Neuronal stem cell (in vitro differentiated cells): Measurements from ENCODE around the gene SUPT6H.

Experiments used
- DNase-seq: peaks from one replicate; pipeline ENCODE4 v3.0.0-alpha.2; 2013; ENCODE audit warnings: low spot score
- H2AFZ ChIP-seq: one replicate; pipeline ENCODE4 v1.6.1; 2013; ENCODE audit warnings: mild to moderate bottlenecking, low read length, inconsistent platforms
- H2AK5ac ChIP-seq: 2 replicates; pipeline ENCODE4 v1.6.1; 2013; ENCODE audit warnings: low read depth, mild to moderate bottlenecking, inconsistent platforms, low read length, moderate library complexity, mixed read lengths
- H2BK120ac ChIP-seq: 2 replicates; pipeline ENCODE4 v1.6.1; 2013; ENCODE audit warnings: low read depth, mild to moderate bottlenecking, inconsistent platforms, low read length, moderate library complexity, mixed read lengths
- H2BK12ac ChIP-seq: one replicate; pipeline ENCODE4 v1.6.1; 2013; ENCODE audit warnings: low read length, inconsistent platforms
- H2BK15ac ChIP-seq: 2 replicates; pipeline ENCODE4 v1.6.1; 2013; ENCODE audit warnings: mild to moderate bottlenecking, low read length, inconsistent platforms, mixed read lengths
- H2BK5ac ChIP-seq: one replicate; pipeline ENCODE4 v1.6.1; 2013; ENCODE audit warnings: inconsistent platforms, mild to moderate bottlenecking, low read length, moderate library complexity
- H3K14ac ChIP-seq: one replicate; pipeline ENCODE4 v1.6.1; 2013; ENCODE audit warnings: low read length, inconsistent platforms
- H3K18ac ChIP-seq: 2 replicates; pipeline ENCODE4 v1.6.1; 2013; ENCODE audit warnings: low read length, inconsistent platforms
- H3K23ac ChIP-seq: 2 replicates; pipeline ENCODE4 v1.6.1; 2013; ENCODE audit warnings: low read depth, mild to moderate bottlenecking, mixed read lengths, low read length, inconsistent platforms; ENCODE audit not compliant: poor library complexity
- H3K27ac ChIP-seq: replicated peaks from 3 replicates; pipeline ENCODE4 v1.5.1; 2013; ENCODE audit warnings: low read length, inconsistent platforms
- H3K27me3 ChIP-seq, 3 experiments: 2 replicates each; pipeline ENCODE4 v1.6.1; 2013; ENCODE audit warnings: low read length in 3 of 3, mild to moderate bottlenecking in 2 of 3, inconsistent platforms in 1 of 3, low read depth in 1 of 3, mixed read lengths in 1 of 3, moderate library complexity in 1 of 3; ENCODE audit not compliant: control insufficient read depth in 3 of 3, insufficient read depth in 3 of 3
- H3K36me3 ChIP-seq, 2 donors: replicated peaks in 1 of 2; 2 replicates each; pipeline ENCODE4 v1.6.1; 2013; ENCODE audit warnings: low read length in 2 of 2; ENCODE audit not compliant: control insufficient read depth in 2 of 2, insufficient read depth in 2 of 2
- H3K4ac ChIP-seq: 2 replicates; pipeline ENCODE4 v1.6.1; 2013; ENCODE audit warnings: inconsistent platforms, mild to moderate bottlenecking, low read length, moderate library complexity
- H3K4me1 ChIP-seq, 2 donors: 1 replicate in 1 of 2; 2 replicates in 1 of 2; pipeline ENCODE4 v1.6.1; 2013; ENCODE audit warnings: low read length in 2 of 2, low read depth in 1 of 2; ENCODE audit not compliant: control insufficient read depth in 2 of 2, insufficient read depth in 1 of 2
- H3K4me2 ChIP-seq: one replicate; pipeline ENCODE4 v1.6.1; 2013; ENCODE audit warnings: mild to moderate bottlenecking, low read length, inconsistent platforms; ENCODE audit not compliant: insufficient read depth, poor library complexity, severe bottlenecking
- H3K4me3 ChIP-seq, 2 donors: 2 replicates each; pipeline ENCODE4 v1.5.1; 2013; ENCODE audit warnings: low read length in 2 of 2, mild to moderate bottlenecking in 2 of 2, inconsistent platforms in 1 of 2, moderate library complexity in 1 of 2
- H3K79me1 ChIP-seq: one replicate; pipeline ENCODE4 v1.6.1; 2013; ENCODE audit warnings: low read depth, mild to moderate bottlenecking, inconsistent platforms, low read length, moderate library complexity
- H3K9ac ChIP-seq: one replicate; pipeline ENCODE4 v1.6.1; 2013; ENCODE audit warnings: mild to moderate bottlenecking, low read depth, low read length, inconsistent platforms; ENCODE audit not compliant: poor library complexity
- H3K9me3 ChIP-seq, 2 donors: replicated peaks in 1 of 2; 2 replicates each; pipeline versions ENCODE3 to v1.6.1; 2013; ENCODE audit warnings: low read length in 2 of 2, mild to moderate bottlenecking in 2 of 2, inconsistent platforms in 1 of 2, low read depth in 1 of 2, mixed read lengths in 1 of 2, moderate library complexity in 1 of 2; ENCODE audit not compliant: control insufficient read depth in 2 of 2, insufficient read depth in 1 of 2
- H4K8ac ChIP-seq: one replicate; pipeline ENCODE4 v1.6.1; 2013; ENCODE audit warnings: low read depth, mild to moderate bottlenecking, inconsistent platforms, low read length, moderate library complexity
- H4K91ac ChIP-seq: one replicate; pipeline ENCODE4 v1.6.1; 2013; ENCODE audit warnings: low read length, low read depth, mild to moderate bottlenecking, inconsistent platforms; ENCODE audit not compliant: poor library complexity
- WGBS, 2 donors: extraction: QIAGEN DNeasy Blood & Tissue Kit; methylation state at CpG; one replicate each; pipeline ENCODE4 v1.1.7; 2013; ENCODE audit warnings: missing lambda C conversion rate in 2 of 2, mixed read lengths in 1 of 2; ENCODE audit not compliant: insufficient read length in 2 of 2, insufficient replicate concordance in 1 of 2; ENCODE audit errors: extremely low coverage in 2 of 2; 5-methylcytosine and 5-hydroxymethylcytosine counted together

The SUPT6H gene

DNA sequence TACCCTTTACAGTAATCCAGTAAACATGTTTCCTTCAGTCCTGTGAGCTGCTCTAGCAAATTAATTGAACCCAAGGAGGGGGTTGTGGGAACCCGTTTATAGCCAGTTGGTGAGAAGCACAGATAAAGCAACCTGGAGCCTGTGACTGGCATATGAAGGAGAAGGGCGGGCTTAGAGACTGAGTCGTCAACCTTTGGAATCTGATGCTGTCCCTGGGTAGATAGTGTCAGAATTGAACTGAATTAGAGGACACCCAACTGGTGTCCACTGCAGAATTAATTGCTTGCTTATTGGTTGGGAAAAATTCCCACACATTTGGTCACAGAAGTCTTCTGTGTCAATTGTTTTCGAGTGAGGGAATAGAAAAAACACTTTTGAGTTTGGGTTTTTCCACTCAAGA lies 35.2 kb upstream of the SUPT6H start:
- Histone ChIP-seq H3K36me3 (peaks cover 42 to 95% of the 10 kb centered on the region in 2 donors), H3K4ac (no peak overlapping the region), H4K8ac (no peak overlapping the region), H2BK5ac (no peak overlapping the region), H2AFZ (no peak overlapping the region), H3K9me3 (no peaks in the 10 kb centered on the region), H2BK120ac (no peak overlapping the region), H3K4me3 (no peak overlapping the region), H3K27ac (no peak overlapping the region), H3K9ac (no peak overlapping the region), H2BK12ac (no peak overlapping the region), H3K4me2 (no peak overlapping the region), H3K14ac (no peak overlapping the region), H2AK5ac (no peak overlapping the region), H3K79me1 (peaks cover 1% of the 10 kb centered on the region), H2BK15ac (no peak overlapping the region), H3K27me3 (no peaks in the 10 kb centered on the region), H3K4me1 (no peaks in the 10 kb centered on the region), H3K23ac (no peak overlapping the region), H4K91ac (no peak overlapping the region), H3K18ac (no peak overlapping the region)
- WGBS, 2 donors, result no CpG with 5 or more reads among the region's 4 CpGs
- DNase-seq, result no peak

DNA sequence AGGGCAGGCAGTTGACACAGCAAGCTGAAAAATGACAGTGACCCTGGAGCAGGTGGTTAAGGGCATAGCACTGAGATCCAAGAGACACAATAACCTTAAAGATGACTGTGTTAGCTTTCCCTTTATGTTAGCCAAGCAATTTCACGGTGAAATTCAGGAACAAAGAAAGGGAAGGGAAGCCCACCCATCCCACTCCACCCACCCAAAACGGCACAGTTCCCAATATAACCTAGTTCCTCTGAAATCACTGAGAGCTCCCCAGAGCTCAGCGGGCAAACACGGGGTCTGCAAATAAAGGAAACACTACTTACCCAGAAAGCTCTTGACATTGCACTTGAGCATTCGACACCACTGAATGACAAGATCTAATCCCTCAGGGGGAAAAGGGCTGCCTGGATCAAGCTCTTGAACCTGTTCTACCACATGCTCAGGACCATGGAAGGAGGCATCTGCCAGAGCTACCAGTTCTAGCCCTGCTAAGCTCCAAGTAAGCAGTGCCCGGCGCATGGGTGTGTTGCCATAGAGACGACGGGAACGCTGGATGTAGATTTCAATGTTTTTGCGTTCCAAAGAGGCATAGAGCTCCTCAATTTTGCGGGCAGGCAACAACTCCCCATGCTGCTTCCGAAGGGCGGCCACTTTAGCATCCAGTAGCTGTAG lies 27.7 kb upstream of the SUPT6H start:
- H3K79me1 ChIP-seq, result peaks cover 19% of the 10 kb centered on the region
- H3K14ac ChIP-seq, result no peak overlapping the region
- no peak overlapping the region for H3K27ac ChIP-seq
- no peak overlapping the region for H2BK12ac ChIP-seq
- H3K27me3 ChIP-seq, result no peaks in the 10 kb centered on the region
- no peak overlapping the region for H3K23ac ChIP-seq
- H2BK5ac ChIP-seq, result no peak overlapping the region
- H2BK120ac ChIP-seq, result no peak overlapping the region
- H3K9me3 ChIP-seq, result no peaks in the 10 kb centered on the region
- H3K18ac ChIP-seq, result no peak overlapping the region
- WGBS, 2 donors, result no CpG with 5 or more reads among the region's 14 CpGs
- no peak overlapping the region for H2AFZ ChIP-seq
- no peak overlapping the region for H3K4ac ChIP-seq
- no peak overlapping the region for H4K8ac ChIP-seq
- H3K4me2 ChIP-seq, result no peak overlapping the region
- H3K36me3 ChIP-seq, result peaks cover 71 to 100% of the 10 kb centered on the region in 2 donors
- no peak for DNase-seq
- H3K4me1 ChIP-seq, result no peaks in the 10 kb centered on the region
- H2AK5ac ChIP-seq, result no peak overlapping the region
- H3K4me3 ChIP-seq, result no peak overlapping the region
- no peak overlapping the region for H4K91ac ChIP-seq
- H2BK15ac ChIP-seq, result no peak overlapping the region
- H3K9ac ChIP-seq, result no peak overlapping the region

DNA sequence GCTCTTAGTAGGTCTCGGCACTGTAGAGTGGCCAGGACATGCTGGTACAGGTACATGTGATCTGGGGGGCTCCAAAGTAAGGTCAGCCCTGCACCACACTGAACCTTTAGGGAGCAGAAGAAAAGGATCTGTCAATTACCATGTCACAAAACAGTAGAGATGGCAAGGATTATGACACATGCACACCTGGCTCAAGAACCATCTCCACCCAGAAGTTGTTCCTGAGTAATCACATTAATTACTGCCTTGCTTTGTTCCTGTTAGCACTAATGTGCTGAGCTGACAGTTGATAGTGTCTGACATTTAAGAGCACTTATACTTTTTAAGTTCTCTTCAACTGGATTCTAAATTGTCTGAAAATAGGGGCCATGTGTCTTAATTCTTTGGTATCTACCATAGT lies 26.5 kb upstream of the SUPT6H start:
- H3K14ac ChIP-seq, result no peak overlapping the region
- no peak overlapping the region for H2BK12ac ChIP-seq
- no peaks in the 10 kb centered on the region for H3K9me3 ChIP-seq
- no peak overlapping the region for H2BK5ac ChIP-seq
- H4K91ac ChIP-seq, result no peak overlapping the region
- H3K27ac ChIP-seq, result no peak overlapping the region
- H3K27me3 ChIP-seq, result no peaks in the 10 kb centered on the region
- no peak overlapping the region for H3K4ac ChIP-seq
- no peak for DNase-seq
- no peak overlapping the region for H3K4me2 ChIP-seq
- H2AK5ac ChIP-seq, result no peak overlapping the region
- WGBS, 2 donors, result no CpG with 5 or more reads among the region's 1 CpG
- H3K79me1 ChIP-seq, result peaks cover 19% of the 10 kb centered on the region
- H3K9ac ChIP-seq, result no peak overlapping the region
- H4K8ac ChIP-seq, result no peak overlapping the region
- H3K18ac ChIP-seq, result no peak overlapping the region
- peaks cover 76 to 98% of the 10 kb centered on the region in 2 donors for H3K36me3 ChIP-seq
- no peak overlapping the region for H3K23ac ChIP-seq
- H3K4me3 ChIP-seq, result peak overlapping the region in 1 of 2 donors; percentile 23
- H2BK120ac ChIP-seq, result no peak overlapping the region
- H3K4me1 ChIP-seq, result no peaks in the 10 kb centered on the region
- H2AFZ ChIP-seq, result no peak overlapping the region
- H2BK15ac ChIP-seq, result no peak overlapping the region

DNA sequence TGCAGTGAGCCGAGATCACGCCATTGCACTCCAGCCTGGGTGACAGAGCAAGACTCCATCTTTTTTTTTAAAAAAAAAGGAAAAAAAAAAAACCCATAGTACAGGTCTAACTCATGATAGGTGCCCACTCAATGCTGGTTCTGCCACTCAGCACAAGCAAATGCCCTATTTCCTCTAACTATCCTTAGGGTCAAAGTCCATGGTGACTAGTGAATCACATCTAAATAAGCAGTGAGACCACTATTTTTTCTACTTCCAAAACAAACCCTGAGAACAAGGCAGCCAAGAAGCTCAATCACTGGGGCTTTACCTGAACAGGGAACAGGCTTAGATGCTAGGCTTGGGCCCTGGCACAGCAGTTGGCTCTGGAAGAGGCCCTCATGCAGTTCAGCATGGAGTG lies 20.4 kb upstream of the SUPT6H start:
- Histone ChIP-seq H3K79me1 (peaks cover 3% of the 10 kb centered on the region), H3K4ac (no peak overlapping the region)

More for the DNA sequence above, 20.4 kb upstream of the SUPT6H start:
- no peak overlapping the region for H2BK120ac ChIP-seq
- no peak overlapping the region for H4K8ac ChIP-seq
- peaks cover 50 to 79% of the 10 kb centered on the region in 2 donors for H3K36me3 ChIP-seq
- H4K91ac ChIP-seq, result no peak overlapping the region
- H2AFZ ChIP-seq, result no peak overlapping the region
- no peak overlapping the region for H2BK12ac ChIP-seq
- H2AK5ac ChIP-seq, result no peak overlapping the region
- H3K9ac ChIP-seq, result no peak overlapping the region
- H3K4me3 ChIP-seq, result no peak overlapping the region
- H3K14ac ChIP-seq, result no peak overlapping the region
- no peak for DNase-seq
- no peak overlapping the region for H2BK15ac ChIP-seq
- no peaks in the 10 kb centered on the region for H3K9me3 ChIP-seq
- H3K27me3 ChIP-seq, result no peaks in the 10 kb centered on the region
- no peak overlapping the region for H3K4me2 ChIP-seq
- WGBS, 2 donors, result no CpG with 5 or more reads among the region's 2 CpGs
- peaks cover 2 to 5% of the 10 kb centered on the region in 2 donors for H3K4me1 ChIP-seq
- H3K18ac ChIP-seq, result no peak overlapping the region
- H2BK5ac ChIP-seq, result no peak overlapping the region
- no peak overlapping the region for H3K27ac ChIP-seq
- no peak overlapping the region for H3K23ac ChIP-seq
